HG02981 (cell line): ENCODE data around the gene GATM.
"Not testable (repeated sequence)": the region's sequence is repeated elsewhere in the genome, so short reads cannot be mapped to it uniquely, and the experiment has no call there.

ENCODE experiments used
- ATAC-seq: cut with Tn5 transposase; IDR thresholded peaks from one replicate; pipeline ENCODE4 v1.9.1; 2021; ENCODE audit warnings: mild to moderate bottlenecking, moderate library complexity; ENCODE audit not compliant: unreplicated experiment

Gene GATM

GRCh38 chr15:45314960-45315359 is 63.4 kb downstream of the GATM start:
- no peak for ATAC-seq

GRCh38 chr15:45314117-45314516 is 64.2 kb downstream of the GATM start:
- not testable (repeated sequence) for ATAC-seq
